Natural killer cell (primary cell): ENCODE measurements around the gene IFRD2. TPM values are rescaled to one million over a fixed set of nuclear protein-coding genes. Genes with fewer than 3 reads are reported as not detected.

Experiments used
- ATAC-seq, 3 donors: fragments of 150-1000 bp in 2 of 3; fragments of 200-7000 bp in 1 of 3; cut with Tn5 transposase; 1 replicate in 1 of 3; 2 replicates in 2 of 3; pipeline ENCODE4 v1.10.0; 2021; ENCODE audit warnings: mild to moderate bottlenecking in 2 of 3, moderate library complexity in 2 of 3
- DNase-seq, 2 donors: peaks; one replicate each; pipeline versions ENCODE4 v3.0.0 to v3.0.0-alpha.2; 2013 to 2021; ENCODE audit warnings: mixed read lengths in 1 of 2
- H3K27ac ChIP-seq: one replicate; pipeline ENCODE4 v1.5.1; 2013; ENCODE audit warnings: mild to moderate bottlenecking, low read length
- H3K27me3 ChIP-seq: one replicate; pipeline ENCODE4 v1.6.1; 2013; ENCODE audit warnings: low read length; ENCODE audit not compliant: control insufficient read depth, insufficient read depth
- H3K36me3 ChIP-seq: one replicate; pipeline ENCODE4 v1.6.1; 2013; ENCODE audit warnings: low read length; ENCODE audit not compliant: control insufficient read depth, insufficient read depth
- H3K4me1 ChIP-seq: one replicate; pipeline ENCODE4 v1.6.1; 2013; ENCODE audit warnings: low read length; ENCODE audit not compliant: control insufficient read depth, insufficient read depth
- H3K4me3 ChIP-seq: one replicate; pipeline ENCODE4 v1.5.1; 2013; ENCODE audit warnings: low read length
- H3K9me3 ChIP-seq: one replicate; pipeline ENCODE4 v1.6.1; 2013; ENCODE audit warnings: low read length; ENCODE audit not compliant: control insufficient read depth, insufficient read depth
- H3K27ac Mint-ChIP-seq, 2 donors: one replicate each; pipeline ENCODE4 v1.8.0; 2022; ENCODE audit warnings: mild to moderate bottlenecking in 2 of 2, mixed read lengths in 2 of 2, moderate library complexity in 1 of 2
- H3K27me3 Mint-ChIP-seq, 2 donors: one replicate each; pipeline ENCODE4 v1.8.0; 2022; ENCODE audit warnings: low read depth in 2 of 2, mixed read lengths in 2 of 2
- H3K36me3 Mint-ChIP-seq: one replicate; pipeline ENCODE4 v1.8.0; 2022; ENCODE audit warnings: mixed read lengths
- H3K4me1 Mint-ChIP-seq, 2 donors: one replicate each; pipeline ENCODE4 v1.8.0; 2022; ENCODE audit warnings: mixed read lengths in 2 of 2
- H3K4me3 Mint-ChIP-seq: one replicate; pipeline ENCODE4 v1.8.0; 2022; ENCODE audit warnings: mild to moderate bottlenecking, moderate library complexity, mixed read lengths
- H3K9me3 Mint-ChIP-seq, 2 donors: one replicate each; pipeline ENCODE4 v1.8.0; 2022; ENCODE audit warnings: mixed read lengths in 2 of 2
- WGBS: methylation state at CpG from one replicate; pipeline ENCODE4 v1.1.7; 2013; ENCODE audit warnings: missing lambda C conversion rate; ENCODE audit not compliant: insufficient coverage; 5-methylcytosine and 5-hydroxymethylcytosine counted together
- intact Hi-C: fragments of 100-400 bp; cut with micrococcal nuclease; formaldehyde crosslinking; loops from one replicate; pipeline ENCODE4 v1.14.2; 2022
- total RNA-seq, 4 donors: library from RNA; stranded (reverse); fragments of 120-200 nt in 1 of 4; gene quantifications; one replicate each; pipeline versions ENCODE4 v1.2.3 to v1.2.4, GENCODE V29; 2013 to 2022
- TF ChIP-seq, protein P1 (sequence below): fragments of 200-600 bp; IDR thresholded peaks from one replicate; pipeline ENCODE4 v1.8.0; 2022; ENCODE audit warnings: antibody characterized with exemption

IFRD2 gene
- total RNA-seq, 3 donors from 2014 or later (not counting 1 experiment from before 2014, with no cell fraction given): 27.8 to 39.1 (median 32.1) TPM

DNA sequence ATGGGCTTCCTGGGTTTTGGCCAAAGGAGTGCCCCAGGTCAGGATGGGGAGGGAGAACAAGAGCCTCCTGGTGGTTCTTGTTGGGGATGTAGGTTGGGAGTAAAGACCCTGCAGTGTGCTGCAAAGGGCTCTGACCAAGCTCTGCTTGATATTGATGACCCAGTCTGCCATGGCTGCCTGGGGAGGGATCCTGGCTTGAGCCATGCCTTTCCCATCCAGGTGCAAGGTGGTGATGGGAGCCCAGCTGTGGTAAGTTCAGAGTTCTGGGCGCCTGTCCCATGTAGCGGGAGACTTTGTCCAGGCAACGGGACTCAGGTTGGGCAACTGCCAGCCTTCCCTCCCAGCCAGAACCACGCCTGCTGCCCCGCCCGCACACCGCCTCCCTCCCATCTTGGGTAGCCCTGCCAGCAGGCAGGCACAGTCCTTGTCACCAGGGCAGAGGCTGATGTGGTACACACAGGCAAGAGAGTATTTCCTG, 53.6 kb downstream of the IFRD2 start:
- WGBS: 67% methylated on average over 7 of the region's 7 CpGs
- intact Hi-C loops: loop anchor here (1.0 kb wide), 2 partner anchors 8 to 61 kb away; partner anchors contain the start of genes HYAL3 and NAA80
- Mint-ChIP-seq H3K9me3 (no peaks in the 10 kb centered on the region), H3K27ac (peak overlapping the region; percentile 95 to 96), H3K27me3 (no peaks in the 10 kb centered on the region), H3K4me1 (peaks cover 54 to 74% of the 10 kb centered on the region in 2 donors), H3K36me3 (no peaks in the 10 kb centered on the region), H3K4me3 (peak overlapping the region; percentile 98)
- H3K9me3 ChIP-seq: no peaks in the 10 kb centered on the region
- peak overlapping the region; percentile 87 for H3K27ac ChIP-seq
- H3K36me3 ChIP-seq: peaks cover 20% of the 10 kb centered on the region
- TF ChIP-seq, protein P1, sequence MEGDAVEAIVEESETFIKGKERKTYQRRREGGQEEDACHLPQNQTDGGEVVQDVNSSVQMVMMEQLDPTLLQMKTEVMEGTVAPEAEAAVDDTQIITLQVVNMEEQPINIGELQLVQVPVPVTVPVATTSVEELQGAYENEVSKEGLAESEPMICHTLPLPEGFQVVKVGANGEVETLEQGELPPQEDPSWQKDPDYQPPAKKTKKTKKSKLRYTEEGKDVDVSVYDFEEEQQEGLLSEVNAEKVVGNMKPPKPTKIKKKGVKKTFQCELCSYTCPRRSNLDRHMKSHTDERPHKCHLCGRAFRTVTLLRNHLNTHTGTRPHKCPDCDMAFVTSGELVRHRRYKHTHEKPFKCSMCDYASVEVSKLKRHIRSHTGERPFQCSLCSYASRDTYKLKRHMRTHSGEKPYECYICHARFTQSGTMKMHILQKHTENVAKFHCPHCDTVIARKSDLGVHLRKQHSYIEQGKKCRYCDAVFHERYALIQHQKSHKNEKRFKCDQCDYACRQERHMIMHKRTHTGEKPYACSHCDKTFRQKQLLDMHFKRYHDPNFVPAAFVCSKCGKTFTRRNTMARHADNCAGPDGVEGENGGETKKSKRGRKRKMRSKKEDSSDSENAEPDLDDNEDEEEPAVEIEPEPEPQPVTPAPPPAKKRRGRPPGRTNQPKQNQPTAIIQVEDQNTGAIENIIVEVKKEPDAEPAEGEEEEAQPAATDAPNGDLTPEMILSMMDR: no peak
- ATAC-seq: no peak
- H3K4me1 ChIP-seq: peaks cover 77% of the 10 kb centered on the region
- peak in 1 of 2 donors; percentile 37 for DNase-seq
- peak overlapping the region; percentile 96 for H3K4me3 ChIP-seq
- no peaks in the 10 kb centered on the region for H3K27me3 ChIP-seq

DNA sequence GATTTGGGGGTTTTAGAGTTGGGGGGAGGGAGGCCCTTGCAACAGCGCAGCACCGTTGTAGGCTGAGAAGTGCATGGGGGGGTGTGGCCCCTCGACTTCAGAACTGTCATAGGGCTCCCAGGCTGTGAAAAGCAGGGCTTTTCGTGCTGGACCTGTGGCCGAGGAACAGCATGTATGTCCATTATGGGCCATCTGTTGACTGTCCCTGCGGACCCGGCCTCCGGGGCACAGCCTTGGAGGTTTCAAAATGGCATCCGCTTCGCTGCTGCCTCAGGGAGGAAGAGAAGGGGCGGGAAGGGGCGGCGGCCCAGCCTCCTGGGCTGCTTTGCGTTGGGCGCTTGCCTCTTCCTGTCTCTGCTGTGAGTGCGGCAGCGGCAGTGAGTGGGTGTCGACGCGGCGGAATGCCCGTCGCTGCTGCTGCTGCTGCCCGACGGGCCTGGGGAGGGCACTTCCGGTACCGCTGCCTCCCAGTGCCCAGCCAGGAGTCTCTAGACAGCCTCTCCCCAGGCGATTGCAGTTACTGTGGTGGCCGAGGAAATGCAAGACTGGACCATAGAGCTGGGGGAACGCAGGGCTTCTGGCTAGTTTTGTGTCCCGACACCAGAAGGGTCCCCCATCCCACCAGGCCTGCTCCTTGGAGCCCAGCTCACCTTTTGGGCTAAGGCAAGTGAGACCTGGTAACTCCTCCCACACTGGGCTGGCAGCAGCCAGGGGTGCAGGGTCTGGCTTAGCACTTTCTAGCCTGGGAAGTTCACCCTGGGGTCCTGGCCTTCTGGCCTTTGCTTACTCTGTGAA, 54.3 kb downstream of the IFRD2 start:
- 1% methylated on average over 31 of the region's 31 CpGs for WGBS

More for the DNA sequence above, 54.3 kb downstream of the IFRD2 start:
- peak overlapping the region; percentile 96 for H3K4me3 ChIP-seq
- peaks cover 49 to 68% of the 10 kb centered on the region in 2 donors for H3K4me1 Mint-ChIP-seq
- peaks cover 70% of the 10 kb centered on the region for H3K4me1 ChIP-seq
- H3K27me3 ChIP-seq: no peaks in the 10 kb centered on the region
- peak overlapping the region; percentile 98 for H3K4me3 Mint-ChIP-seq
- no peaks in the 10 kb centered on the region for H3K36me3 Mint-ChIP-seq
- no peaks in the 10 kb centered on the region for H3K9me3 ChIP-seq
- peaks cover 17% of the 10 kb centered on the region for H3K36me3 ChIP-seq
- ATAC-seq (peak; percentile 54 to 64 (median 55)), DNase-seq (peak; percentile 80 to 92)
- peak overlapping the region; percentile 87 for H3K27ac ChIP-seq
- peak overlapping the region; percentile 95 to 96 for H3K27ac Mint-ChIP-seq
- H3K9me3 Mint-ChIP-seq: no peaks in the 10 kb centered on the region
- no peaks in the 10 kb centered on the region for H3K27me3 Mint-ChIP-seq
- intact Hi-C loops: loop anchor here (1.0 kb wide), 2 partner anchors 8 to 61 kb away; partner anchors contain the start of genes HYAL3 and NAA80
- TF ChIP-seq, protein P1: no peak

Other genes with a start within 250 kb of the IFRD2 start
- gene RBM5, start 203.5 kb downstream of the IFRD2 start, total RNA-seq: 100 to 1,000 TPM; 359 to 473 (median 401) TPM
- gene SEMA3F, start 137.1 kb downstream of the IFRD2 start, total RNA-seq: 1 to 10 TPM in 1 of 3 donors, under 1 TPM in 2; 0.16 to 1.1 (median 0.78) TPM
- not detected for gene GNAT1, start 100.8 kb downstream of the IFRD2 start, total RNA-seq
- gene SLC38A3, start 87.2 kb downstream of the IFRD2 start, total RNA-seq: under 1 TPM in 1 of 3 donors, not detected in 2; 0.82 TPM
- 100 to 1,000 TPM; 428 to 467 (median 447) TPM for gene GNAI2, start 56.2 kb downstream of the IFRD2 start, total RNA-seq
- 1 to 10 TPM in 1 of 3 donors, under 1 TPM in 2; 0.97 to 2.0 (median 0.99) TPM for gene SEMA3B, start 23.3 kb downstream of the IFRD2 start, total RNA-seq
- gene LSMEM2, start 13.3 kb downstream of the IFRD2 start, total RNA-seq: not detected
- 1 to 10 TPM in 2 of 3 donors, under 1 TPM in 1; 0.93 to 2.0 (median 1.2) TPM for gene HYAL3, start 7.0 kb upstream of the IFRD2 start, total RNA-seq
- 10 to 100 TPM; 22.2 to 30.3 (median 29.6) TPM for gene NAA80, start 7.0 kb upstream of the IFRD2 start, total RNA-seq
- 1 to 10 TPM in 1 of 3 donors, under 1 TPM in 1, not detected in 1; 0.82 to 1.2 TPM for gene HYAL1, start 11.1 kb upstream of the IFRD2 start, total RNA-seq
- 1 to 10 TPM; 1.2 to 3.7 (median 3.1) TPM for gene HYAL2, start 30.3 kb upstream of the IFRD2 start, total RNA-seq
- 10 to 100 TPM; 18.4 to 23.4 (median 21.3) TPM for gene TUSC2, start 35.8 kb upstream of the IFRD2 start, total RNA-seq
- gene RASSF1, start 48.4 kb upstream of the IFRD2 start, total RNA-seq: 100 to 1,000 TPM; 298 to 329 (median 305) TPM
- gene ZMYND10, start 53.3 kb upstream of the IFRD2 start, total RNA-seq: 1 to 10 TPM; 3.0 to 6.3 (median 3.5) TPM
- gene NPRL2, start 58.3 kb upstream of the IFRD2 start, total RNA-seq: 10 to 100 TPM; 78.9 to 87.6 (median 80.9) TPM
- gene CYB561D2, start 58.4 kb upstream of the IFRD2 start, total RNA-seq: 10 to 100 TPM; 39.6 to 54.0 (median 50.5) TPM
- 10 to 100 TPM; 15.3 to 24.3 (median 22.7) TPM for gene TMEM115, start 67.1 kb upstream of the IFRD2 start, total RNA-seq
- gene CACNA2D2, start 211.2 kb upstream of the IFRD2 start, total RNA-seq: 10 to 100 TPM; 36.5 to 56.4 (median 43.8) TPM